Stimulated activated CD4-positive, alpha-beta T cell treated with anti-CD3 and anti-CD28 coated beads, TNF-alpha, amount 100 ng/mL, for 48 hours (primary cell): ENCODE results near the gene DNASE1L1.

Source experiments
- DNase-seq, 3 donors: peaks; one replicate each; pipeline ENCODE4 v3.0.0-alpha.2; 2020; ENCODE audit warnings: low read depth in 3 of 3

DNASE1L1 gene

GRCh38 chrX:154367474-154368308, 41.4 kb downstream of the DNASE1L1 start:
- DNase-seq, result no peak

GRCh38 chrX:154366666-154367055, 42.4 kb downstream of the DNASE1L1 start:
- DNase-seq, result no peak

- DNase-seq, result no peak
Measured at GRCh38 chrX:154365997-154366665, 42.9 kb downstream of the DNASE1L1 start.

- DNase-seq, result no peak
Measured at GRCh38 chrX:154365052-154365600, 43.9 kb downstream of the DNASE1L1 start.

GRCh38 chrX:154363706-154364439, 45.2 kb downstream of the DNASE1L1 start:
- DNase-seq, result no peak

GRCh38 chrX:154362085-154362742, 46.8 kb downstream of the DNASE1L1 start:
- no peak for DNase-seq

GRCh38 chrX:154360155-154360713, 48.8 kb downstream of the DNASE1L1 start:
- DNase-seq, result no peak

GRCh38 chrX:154359362-154360154, 49.5 kb downstream of the DNASE1L1 start:
- no peak for DNase-seq

- DNase-seq, result no peak
Measured at GRCh38 chrX:154358829-154359228, 50.2 kb downstream of the DNASE1L1 start.

GRCh38 chrX:154358011-154358410, 51.0 kb downstream of the DNASE1L1 start:
- DNase-seq, result no peak

GRCh38 chrX:154357205-154357604, 51.8 kb downstream of the DNASE1L1 start:
- no peak for DNase-seq

GRCh38 chrX:154356596-154356995, 52.5 kb downstream of the DNASE1L1 start:
- no peak for DNase-seq

GRCh38 chrX:154355776-154356140, 53.3 kb downstream of the DNASE1L1 start:
- no peak for DNase-seq

GRCh38 chrX:154355094-154355775, 53.8 kb downstream of the DNASE1L1 start:
- DNase-seq, result no peak

- no peak for DNase-seq
Measured at GRCh38 chrX:154354516-154354915, 54.5 kb downstream of the DNASE1L1 start.

- DNase-seq, result no peak
Measured at GRCh38 chrX:154354013-154354412, 55.0 kb downstream of the DNASE1L1 start.

- DNase-seq, result no peak
Measured at GRCh38 chrX:154353172-154353843, 55.7 kb downstream of the DNASE1L1 start.

- DNase-seq, result no peak
Measured at GRCh38 chrX:154352466-154352865, 56.6 kb downstream of the DNASE1L1 start.

- DNase-seq, result no peak
Measured at GRCh38 chrX:154352012-154352401, 57.0 kb downstream of the DNASE1L1 start.
